Measurements from ENCODE around the gene STX18.

GRCh38 chr4:4374388-4375098, 167.3 kb downstream of the STX18 start:
- TF ChIP-seq ARNTL (CRISPR knock-in tag; IDR thresholded peaks at IDR 0.05): no peak
- TF ChIP-seq ZBTB1 (CRISPR knock-in tag; IDR thresholded peaks at IDR 0.05; ENCODE audit: borderline replicate concordance): no peak
- no peak for TF ChIP-seq ZNF12 (CRISPR knock-in tag; IDR thresholded peaks at IDR 0.05)
- no peak for TF ChIP-seq TCF7L2 (IDR thresholded peaks at IDR 0.05; ENCODE audit: low read depth, low read length)
- no peak for TF ChIP-seq CTCF (CRISPR knock-in tag; IDR thresholded peaks at IDR 0.05)
- no peak for TF ChIP-seq CBX2 (IDR thresholded peaks at IDR 0.05; ENCODE audit: low read depth, low read length)
- no peak for TF ChIP-seq CBX2 (CRISPR knock-in tag; IDR thresholded peaks at IDR 0.05; ENCODE audit: low read depth)
- no peak for TF ChIP-seq RERE (CRISPR knock-in tag; IDR thresholded peaks at IDR 0.05; ENCODE audit: low read depth)
- no peak for TF ChIP-seq USF2 (IDR thresholded peaks at IDR 0.05; ENCODE audit: low read depth, low read length)
- no peak for TF ChIP-seq USF2 (CRISPR knock-in tag; IDR thresholded peaks at IDR 0.05; ENCODE audit: borderline replicate concordance)

All from HepG2 (cell line).